SK-N-SH (cell line): ENCODE data around the gene LSS. TPM values are rescaled to one million over a fixed set of nuclear protein-coding genes. Genes with fewer than 3 reads are reported as not detected.

ENCODE experiments used
- CTCF ChIA-PET: fragments of 300-600, 350-600 bp; formaldehyde crosslinking; extraction: SDS; loops from one replicate; lab custom pipeline; 2021; lab: Yijun Ruan, JAX
- POLR2A ChIA-PET: fragments of 350-600 bp; sonication (Branson Sonifier 250); formaldehyde crosslinking; extraction: SDS; loops from one replicate; lab custom pipeline; 2020; ENCODE audit warnings: antibody characterized with exemption, inconsistent platforms; lab: Yijun Ruan, JAX
- DNase-seq: peaks from one replicate; pipeline ENCODE4 v3.0.0; 2012
- H2AFZ ChIP-seq: fragments of 200-600 bp; sonication (generic); 2 replicates; pipeline ENCODE4 v1.8.1; 2016; ENCODE audit warnings: antibody characterized with exemption, mild to moderate bottlenecking, low read depth
- H3F3A ChIP-seq: fragments of 200-600 bp; sonication (generic); replicated peaks from 2 replicates; pipeline ENCODE3; 2016; ENCODE audit warnings: antibody characterized with exemption, mild to moderate bottlenecking; ENCODE audit not compliant: insufficient read depth
- H3K27ac ChIP-seq, 2 experiments: fragments of 200-500 bp in 1 of 2; fragments of 200-600 bp in 1 of 2; sonication (Bioruptor generic) in 1 of 2; sonication (generic), shearing (Covaris generic) in 1 of 2; 2 replicates each; pipeline versions ENCODE4 v1.5.1 to v1.6.1; 2014 to 2016; ENCODE audit warnings: low read depth in 2 of 2, inconsistent platforms in 1 of 2, low read length in 1 of 2, mild to moderate bottlenecking in 1 of 2, mixed read lengths in 1 of 2
- H3K27me3 ChIP-seq: fragments of 200-600 bp; sonication (generic), shearing (Covaris generic); 2 replicates; pipeline ENCODE4 v1.6.1; 2016; ENCODE audit warnings: mixed run types; ENCODE audit not compliant: insufficient read depth
- H3K36me3 ChIP-seq, 2 experiments: fragments of 200-500 bp in 1 of 2; fragments of 200-600 bp in 1 of 2; sonication (Bioruptor generic) in 1 of 2; sonication (generic) in 1 of 2; replicated peaks in 1 of 2; 2 replicates each; pipeline versions ENCODE3 to v1.5.1; 2014 to 2016; ENCODE audit warnings: low read length in 1 of 2, mild to moderate bottlenecking in 1 of 2; ENCODE audit not compliant: insufficient read depth in 2 of 2, control insufficient read depth in 1 of 2
- H3K4me1 ChIP-seq, 2 experiments: fragments of 200-500 bp in 1 of 2; fragments of 200-600 bp in 1 of 2; sonication (Bioruptor generic) in 1 of 2; sonication (generic), shearing (Covaris generic) in 1 of 2; 2 replicates each; pipeline versions ENCODE4 v1.5.1 to v1.6.1; 2014 to 2016; ENCODE audit warnings: low read depth in 1 of 2, low read length in 1 of 2, mixed run types in 1 of 2; ENCODE audit not compliant: insufficient read depth in 2 of 2, control insufficient read depth in 1 of 2
- H3K4me2 ChIP-seq: fragments of 200-600 bp; sonication (generic), shearing (Covaris generic); 2 replicates; pipeline ENCODE4 v1.6.1; 2017; ENCODE audit warnings: mixed run types
- H3K4me3 ChIP-seq, 2 experiments: fragments of 200-500 bp in 1 of 2; fragments of 200-600 bp in 1 of 2; sonication (Bioruptor generic) in 1 of 2; sonication (generic), shearing (Covaris generic) in 1 of 2; 2 replicates each; pipeline versions ENCODE4 v1.5.1 to v1.8.1; 2014 to 2016; ENCODE audit warnings: low read depth in 2 of 2, inconsistent platforms in 1 of 2, low read length in 1 of 2, mild to moderate bottlenecking in 1 of 2, mixed read lengths in 1 of 2, moderate library complexity in 1 of 2
- H3K79me2 ChIP-seq: fragments of 200-600 bp; sonication (generic); 2 replicates; pipeline ENCODE4 v1.8.1; 2017; ENCODE audit warnings: mild to moderate bottlenecking; ENCODE audit not compliant: insufficient read depth
- H3K9ac ChIP-seq: fragments of 200-600 bp; sonication (generic); 2 replicates; pipeline ENCODE4 v1.6.1; 2017; ENCODE audit warnings: mixed run types
- H3K9me2 ChIP-seq: fragments of 200-600 bp; sonication (generic); 2 replicates; pipeline ENCODE4 v1.6.1; 2017; ENCODE audit warnings: mixed run types
- H3K9me3 ChIP-seq: fragments of 200-600 bp; sonication (generic); 2 replicates; pipeline ENCODE4 v1.6.1; 2017; ENCODE audit warnings: mixed run types, mild to moderate bottlenecking, moderate library complexity
- H4K20me1 ChIP-seq: fragments of 200-600 bp; sonication (generic); 2 replicates; pipeline ENCODE4 v1.6.1; 2017; ENCODE audit warnings: mild to moderate bottlenecking, mixed run types; ENCODE audit not compliant: insufficient read depth
- EP300 ChIP-seq, 2 experiments: IDR thresholded peaks; 2 replicates each; pipeline versions ENCODE4 v1.4.0 to v1.6.1; 2012; ENCODE audit warnings: borderline replicate concordance in 1 of 2, low read depth in 1 of 2, low read length in 1 of 2
- EZH2phosphoT487 ChIP-seq: fragments of 200-600 bp; sonication (generic); IDR thresholded peaks from 2 replicates; pipeline ENCODE4 v1.6.1; 2017; ENCODE audit warnings: low read depth, mixed run types, mild to moderate bottlenecking, antibody characterized with exemption, moderate library complexity, borderline replicate concordance
- FOSL2 ChIP-seq: IDR thresholded peaks from 2 replicates; pipeline ENCODE4 v1.4.0; 2012; ENCODE audit warnings: low read depth, mild to moderate bottlenecking, moderate library complexity, borderline replicate concordance
- FOXJ3 ChIP-seq: sonication (generic); formaldehyde crosslinking; IDR thresholded peaks from 2 replicates; pipeline ENCODE4 v1.5.1; 2020; ENCODE audit warnings: mild to moderate bottlenecking, missing genetic modification reagents
- MXI1 ChIP-seq: IDR thresholded peaks from 2 replicates; pipeline ENCODE4 v1.6.1; 2012; ENCODE audit warnings: mild to moderate bottlenecking, low read depth, low read length, improper control_type of control experiment
- NFIC ChIP-seq: IDR thresholded peaks from 2 replicates; pipeline ENCODE4 v1.4.0; 2012; ENCODE audit warnings: borderline replicate concordance
- NRF1 ChIP-seq: IDR thresholded peaks from 2 replicates; pipeline ENCODE4 v1.6.1; 2012; ENCODE audit warnings: low read depth, mild to moderate bottlenecking, low read length
- RFX5 ChIP-seq: IDR thresholded peaks from 2 replicates; pipeline ENCODE4 v1.6.1; 2012; ENCODE audit warnings: mild to moderate bottlenecking, improper control_type of control experiment, low read length
- TAF1 ChIP-seq: IDR thresholded peaks from 2 replicates; pipeline ENCODE4 v1.6.1; 2012; ENCODE audit warnings: low read depth, mild to moderate bottlenecking, low read length, moderate library complexity, borderline replicate concordance
- TEAD4 ChIP-seq: IDR thresholded peaks from 2 replicates; pipeline ENCODE4 v1.4.0; 2012; ENCODE audit warnings: mild to moderate bottlenecking, borderline replicate concordance; ENCODE audit not compliant: insufficient read depth
- WGBS: methylation state at CpG from one replicate; pipeline ENCODE4 v1.1.6; 2017; ENCODE audit warnings: low lambda C conversion rate; 5-methylcytosine and 5-hydroxymethylcytosine counted together
- polyA plus RNA-seq, 3 experiments: library from polyadenylated mRNA; depleted of rRNA; stranded (reverse); fragments of >200 nt; gene quantifications; 2 replicates each; pipeline ENCODE4 v1.2.3, GENCODE V29; 2012
- TF ChIP-seq, protein P1 (sequence below): IDR thresholded peaks from 2 replicates; pipeline ENCODE4; 2012
- TF ChIP-seq, protein P2 (sequence below): IDR thresholded peaks from 2 replicates; pipeline ENCODE4 v1.4.0; 2012; ENCODE audit warnings: low read depth, borderline replicate concordance

LSS gene
- polyA plus RNA-seq, 1 of the 3 experiments (the other 2 are of a cell fraction): 38.7 TPM

DNA sequence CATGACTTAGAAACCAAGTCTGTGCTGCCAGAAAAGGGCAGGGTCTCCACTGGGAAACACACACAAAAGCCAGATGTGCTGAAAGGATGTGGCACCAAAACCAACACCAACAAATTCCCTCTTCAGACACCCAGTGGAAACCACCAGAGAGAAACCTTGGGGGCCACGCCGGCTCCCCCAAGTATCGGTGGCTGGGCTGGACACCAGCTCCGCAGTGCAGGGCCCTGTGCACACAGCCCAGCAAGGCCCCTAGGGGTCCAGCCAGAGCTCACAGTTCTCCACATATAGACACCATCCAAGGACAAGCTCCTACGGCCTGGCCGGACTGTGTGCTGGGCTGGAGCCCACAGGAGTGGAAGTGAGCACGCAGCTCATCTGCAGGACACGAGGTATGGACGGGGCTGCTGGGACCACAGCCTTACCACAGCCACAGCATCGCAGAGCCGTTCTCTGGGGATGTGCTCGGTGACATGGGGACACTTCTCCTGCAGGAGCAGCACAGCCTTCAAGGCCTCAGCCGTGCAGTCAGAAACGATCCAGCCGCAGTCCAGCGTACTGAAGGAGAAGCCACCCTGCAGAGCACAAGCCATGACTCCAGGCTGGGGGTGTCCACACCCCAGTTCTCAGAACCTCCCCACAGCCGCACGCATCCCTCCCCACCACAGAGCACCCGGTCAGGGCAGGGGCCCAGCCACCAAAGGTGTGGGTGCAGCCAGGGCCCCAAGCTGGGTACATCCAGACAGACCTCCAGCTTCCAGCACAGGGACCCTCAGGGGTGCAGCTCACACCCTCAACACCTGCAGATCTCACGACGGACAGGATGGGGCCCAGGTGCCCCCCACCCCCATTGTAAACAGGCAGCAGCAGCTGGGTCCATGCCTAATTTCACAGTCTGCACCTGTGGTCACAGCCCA lies 21.3 kb downstream of the LSS start:
- Histone ChIP-seq H3K4me1 (no peaks in the 10 kb centered on the region), H3K9ac (no peak overlapping the region), H3K36me3 (peaks cover 7 to 39% of the 10 kb centered on the region in 2 experiments), H3K9me2 (no peaks in the 10 kb centered on the region), H3K79me2 (no peaks in the 10 kb centered on the region), H3K4me3 (no peak overlapping the region), H3F3A (peaks cover 3% of the 10 kb centered on the region), H3K27ac (no peak overlapping the region), H3K27me3 (no peaks in the 10 kb centered on the region), H3K4me2 (no peak overlapping the region), H3K9me3 (no peaks in the 10 kb centered on the region), H4K20me1 (no peaks in the 10 kb centered on the region), H2AFZ (no peak overlapping the region)
- TF ChIP-seq MXI1: no peak
- TF ChIP-seq, protein P1, sequence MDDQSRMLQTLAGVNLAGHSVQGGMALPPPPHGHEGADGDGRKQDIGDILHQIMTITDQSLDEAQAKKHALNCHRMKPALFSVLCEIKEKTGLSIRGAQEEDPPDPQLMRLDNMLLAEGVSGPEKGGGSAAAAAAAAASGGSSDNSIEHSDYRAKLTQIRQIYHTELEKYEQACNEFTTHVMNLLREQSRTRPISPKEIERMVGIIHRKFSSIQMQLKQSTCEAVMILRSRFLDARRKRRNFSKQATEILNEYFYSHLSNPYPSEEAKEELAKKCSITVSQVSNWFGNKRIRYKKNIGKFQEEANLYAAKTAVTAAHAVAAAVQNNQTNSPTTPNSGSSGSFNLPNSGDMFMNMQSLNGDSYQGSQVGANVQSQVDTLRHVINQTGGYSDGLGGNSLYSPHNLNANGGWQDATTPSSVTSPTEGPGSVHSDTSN: no peak
- TF ChIP-seq TAF1: no peak
- no peak for TF ChIP-seq NRF1
- TF ChIP-seq, protein P2, sequence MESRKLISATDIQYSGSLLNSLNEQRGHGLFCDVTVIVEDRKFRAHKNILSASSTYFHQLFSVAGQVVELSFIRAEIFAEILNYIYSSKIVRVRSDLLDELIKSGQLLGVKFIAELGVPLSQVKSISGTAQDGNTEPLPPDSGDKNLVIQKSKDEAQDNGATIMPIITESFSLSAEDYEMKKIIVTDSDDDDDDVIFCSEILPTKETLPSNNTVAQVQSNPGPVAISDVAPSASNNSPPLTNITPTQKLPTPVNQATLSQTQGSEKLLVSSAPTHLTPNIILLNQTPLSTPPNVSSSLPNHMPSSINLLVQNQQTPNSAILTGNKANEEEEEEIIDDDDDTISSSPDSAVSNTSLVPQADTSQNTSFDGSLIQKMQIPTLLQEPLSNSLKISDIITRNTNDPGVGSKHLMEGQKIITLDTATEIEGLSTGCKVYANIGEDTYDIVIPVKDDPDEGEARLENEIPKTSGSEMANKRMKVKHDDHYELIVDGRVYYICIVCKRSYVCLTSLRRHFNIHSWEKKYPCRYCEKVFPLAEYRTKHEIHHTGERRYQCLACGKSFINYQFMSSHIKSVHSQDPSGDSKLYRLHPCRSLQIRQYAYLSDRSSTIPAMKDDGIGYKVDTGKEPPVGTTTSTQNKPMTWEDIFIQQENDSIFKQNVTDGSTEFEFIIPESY: no peak
- TF ChIP-seq FOXJ3 (CRISPR knock-in tag): no peak
- TF ChIP-seq EP300 (IDR thresholded peaks at IDR 0.05; ENCODE audit: borderline replicate concordance in 1 of 2, low read depth in 1 of 2, low read length in 1 of 2): no peak
- TF ChIP-seq EZH2phosphoT487: no peak
- TF ChIP-seq TEAD4: no peak
- no peak for TF ChIP-seq NFIC
- TF ChIP-seq RFX5: no peak
- TF ChIP-seq FOSL2: no peak
- DNase-seq: no peak
- WGBS: 100% methylated on average over 1 of the region's 21 CpGs
- ChIA-PET CTCF (no interaction called here), POLR2A (interaction anchor here (1.3 kb wide), 1 partner anchor 13 kb away, joined by 3 read pairs; no protein-coding TSS in a partner anchor)
